Head of caudate nucleus (tissue), 42 donors: ENCODE results near the gene CARD8.
A peak's percentile ranks its signal among the peaks of the same experiment; 100 is the strongest.
"Not testable (repeated sequence)": the region's sequence is repeated elsewhere in the genome, so short reads cannot be mapped to it uniquely, and the experiment has no call there.

Experiments used
- DNase-seq, 42 donors: peaks; one replicate each; pipeline versions ENCODE4 v3.0.0 to v3.0.0-alpha.2; 2020 to 2021; ENCODE audit warnings: mixed read lengths in 7 of 42
- intact Hi-C: fragments of 100-400 bp; cut with DNase I; formaldehyde crosslinking; loops from one replicate; pipeline ENCODE4 v1.15.0; 2022

Gene CARD8

GRCh38 chr19:48255376-48256303 lies at the start of gene CARD8:
CARD8 (minus strand) TSS chr19:48255912; CDS start chr19:48241020, 14,892 bp downstream.
- intact Hi-C loops, result no loop called here

GRCh38 chr19:48303866-48304265 lies 48.2 kb upstream of the CARD8 start:
- no peak for DNase-seq
- intact Hi-C loops, result no loop called here

More at GRCh38 chr19:48255376-48256303, at the start of gene CARD8:
- peak; percentile 53 to 92 (median 83) for DNase-seq

GRCh38 chr19:48303367-48303766 lies 47.7 kb upstream of the CARD8 start:
- intact Hi-C loops, result no loop called here
- no peak for DNase-seq

GRCh38 chr19:48302600-48302959 lies 46.9 kb upstream of the CARD8 start:
- intact Hi-C loops, result no loop called here
- DNase-seq, result no peak

- intact Hi-C loops, result no loop called here
- DNase-seq, result no peak
These were observed 46.3 kb upstream of the CARD8 start for GRCh38 chr19:48301886-48302599.

GRCh38 chr19:48297975-48298374 lies 42.3 kb upstream of the CARD8 start:
- intact Hi-C loops, result no loop called here
- no peak for DNase-seq

GRCh38 chr19:48296963-48297734 lies 41.4 kb upstream of the CARD8 start:
- DNase-seq, result no peak

GRCh38 chr19:48295458-48295857 lies 39.7 kb upstream of the CARD8 start:
- DNase-seq, result no peak
- intact Hi-C loops, result no loop called here

More at GRCh38 chr19:48296963-48297734, 41.4 kb upstream of the CARD8 start:
- intact Hi-C loops, result no loop called here

- DNase-seq, result peak in 33 of 42 donors; percentile 20 to 79 (median 40)
- intact Hi-C loops, result no loop called here
These were observed 37.1 kb upstream of the CARD8 start for GRCh38 chr19:48292798-48293197.

- intact Hi-C loops, DNase-seq: not testable (repeated sequence)
These were observed 35.7 kb upstream of the CARD8 start for GRCh38 chr19:48291489-48291815.

GRCh38 chr19:48290771-48291488 lies 35.2 kb upstream of the CARD8 start:
- intact Hi-C loops, result no loop called here
- peak; percentile 41 to 90 (median 79) for DNase-seq

- intact Hi-C loops, result no loop called here
- DNase-seq, result peak in 17 of 42 donors; percentile 12 to 74 (median 28)
These were observed 34.7 kb upstream of the CARD8 start for GRCh38 chr19:48290401-48290770.

GRCh38 chr19:48287748-48288147 lies 32.0 kb upstream of the CARD8 start:
- intact Hi-C loops, result no loop called here
- no peak for DNase-seq

- intact Hi-C loops, result no loop called here
- no peak for DNase-seq
These were observed 29.2 kb upstream of the CARD8 start for GRCh38 chr19:48284896-48285295.

GRCh38 chr19:48283908-48284307 lies 28.2 kb upstream of the CARD8 start:
- DNase-seq, result no peak
- intact Hi-C loops, result no loop called here

GRCh38 chr19:48279747-48280146 lies 24.0 kb upstream of the CARD8 start:
- peak in 1 of 42 donors; percentile 5 for DNase-seq
- intact Hi-C loops, result no loop called here

GRCh38 chr19:48274938-48275337 lies 19.2 kb upstream of the CARD8 start:
- DNase-seq, result no peak
- intact Hi-C loops, result no loop called here

GRCh38 chr19:48274173-48274572 lies 18.5 kb upstream of the CARD8 start:
- intact Hi-C loops, result no loop called here
- no peak for DNase-seq
